H1 (cell line): ENCODE measurements around the gene DEXI. TPM values are rescaled to one million over a fixed set of nuclear protein-coding genes. Genes with fewer than 3 reads are reported as not detected.

Source experiments
- CTCF ChIA-PET: fragments of 300-600 bp; sonication (Branson Sonifier 250); formaldehyde crosslinking; loops from one replicate; lab custom pipeline; 2021; ENCODE audit not compliant: partially characterized antibody; lab: Charles Lee
- POLR2A ChIA-PET: fragments of 300-600 bp; sonication (Branson Sonifier 250); formaldehyde crosslinking; loops from one replicate; lab custom pipeline; 2021; ENCODE audit warnings: inconsistent platforms; ENCODE audit not compliant: partially characterized antibody; lab: Charles Lee
- DNase-seq, 2 experiments: peaks; one replicate each; pipeline versions ENCODE4 v3.0.0 to v3.0.0-alpha.2; 2010 to 2022; ENCODE audit warnings: low spot score in 2 of 2, low read depth in 1 of 2, mixed read lengths in 1 of 2
- FAIRE-seq: peaks from 2 replicates; lab custom pipeline; 2011; peaks lifted over from hg19 to GRCh38; lab: Jason Lieb, UNC
- H2AFZ ChIP-seq: 2 replicates; pipeline ENCODE4 v1.8.1; 2012; ENCODE audit warnings: low read length, inconsistent platforms
- H2AK5ac ChIP-seq: 2 replicates; pipeline ENCODE4 v1.6.1; 2013; ENCODE audit warnings: low read depth, low read length
- H2BK120ac ChIP-seq: replicated peaks from 2 replicates; pipeline ENCODE3; 2013; ENCODE audit warnings: low read depth, low read length, inconsistent platforms
- H2BK12ac ChIP-seq: 2 replicates; pipeline ENCODE4 v1.6.1; 2013; ENCODE audit warnings: low read depth, low read length
- H2BK15ac ChIP-seq: 2 replicates; pipeline ENCODE4 v1.6.1; 2013; ENCODE audit warnings: low read length
- H2BK20ac ChIP-seq: 2 replicates; pipeline ENCODE4 v1.6.1; 2013; ENCODE audit warnings: low read length
- H2BK5ac ChIP-seq: 2 replicates; pipeline ENCODE4 v1.6.1; 2013; ENCODE audit warnings: low read depth, low read length
- H3K14ac ChIP-seq: 2 replicates; pipeline ENCODE4 v1.6.1; 2013; ENCODE audit warnings: inconsistent platforms; ENCODE audit not compliant: insufficient read length
- H3K18ac ChIP-seq: 2 replicates; pipeline ENCODE4 v1.6.1; 2013; ENCODE audit warnings: low read length; ENCODE audit errors: extremely low read depth
- H3K23ac ChIP-seq: 2 replicates; pipeline ENCODE4 v1.6.1; 2013; ENCODE audit warnings: inconsistent platforms; ENCODE audit not compliant: insufficient read length
- H3K23me2 ChIP-seq: 2 replicates; pipeline ENCODE4 v1.6.1; 2013; ENCODE audit warnings: low read depth, low read length
- H3K27ac ChIP-seq: 2 replicates; pipeline ENCODE4 v1.6.1; 2011; ENCODE audit warnings: low read depth, low read length, inconsistent platforms
- H3K27me3 ChIP-seq, 4 experiments: replicated peaks in 1 of 4; 1 replicate in 1 of 4; 2 replicates in 3 of 4; pipeline versions ENCODE4 v1.6.1 to v1.8.1; 2011 to 2013; ENCODE audit warnings: low read length in 3 of 4, mild to moderate bottlenecking in 3 of 4, inconsistent platforms in 2 of 4, mixed read lengths in 2 of 4, moderate library complexity in 1 of 4; ENCODE audit not compliant: control insufficient read depth in 3 of 4, insufficient read depth in 3 of 4; ENCODE audit errors: extremely low read depth in 1 of 4
- H3K36me3 ChIP-seq, 4 experiments: 2 replicates each; pipeline versions ENCODE4 v1.6.1 to v1.8.1; 2011 to 2013; ENCODE audit warnings: mild to moderate bottlenecking in 4 of 4, low read length in 3 of 4, moderate library complexity in 2 of 4, control low read depth in 1 of 4, inconsistent platforms in 1 of 4; ENCODE audit not compliant: insufficient read depth in 4 of 4, control insufficient read depth in 2 of 4
- H3K4ac ChIP-seq: replicated peaks from 2 replicates; pipeline ENCODE3; 2013; ENCODE audit warnings: low read length, low read depth, mixed read lengths, inconsistent platforms; ENCODE audit not compliant: insufficient read length
- H3K4me1 ChIP-seq, 4 experiments: replicated peaks in 1 of 4; 1 replicate in 1 of 4; 2 replicates in 3 of 4; pipeline versions ENCODE4 v1.6.1 to v1.8.1; 2011 to 2013; ENCODE audit warnings: low read length in 3 of 4, inconsistent platforms in 2 of 4, mixed read lengths in 1 of 4; ENCODE audit not compliant: insufficient read depth in 4 of 4, control insufficient read depth in 3 of 4
- H3K4me2 ChIP-seq, 2 experiments: 2 replicates each; pipeline versions ENCODE4 v1.6.1 to v1.8.1; 2011 to 2013; ENCODE audit warnings: low read depth in 2 of 2, low read length in 2 of 2, control low read depth in 1 of 2, inconsistent platforms in 1 of 2, mild to moderate bottlenecking in 1 of 2; ENCODE audit not compliant: insufficient read depth in 1 of 2
- H3K4me3 ChIP-seq, 4 experiments: fragments of 200-600, 300-600 bp in 1 of 4; sonication (generic), shearing (Covaris generic), sonication (Bioruptor Twin) in 1 of 4; 2 replicates each; pipeline versions ENCODE4 v1.5.1 to v1.8.1; 2011 to 2016; ENCODE audit warnings: low read length in 4 of 4, low read depth in 3 of 4, control low read depth in 2 of 4, inconsistent platforms in 2 of 4, mild to moderate bottlenecking in 2 of 4, mixed read lengths in 1 of 4, moderate library complexity in 1 of 4; ENCODE audit not compliant: insufficient read depth in 2 of 4; ENCODE audit errors: extremely low read depth in 1 of 4
- H3K56ac ChIP-seq: replicated peaks from 2 replicates; pipeline ENCODE3; 2013; ENCODE audit warnings: low read depth, mild to moderate bottlenecking, mixed read lengths, low read length, inconsistent platforms; ENCODE audit not compliant: insufficient read length
- H3K79me1 ChIP-seq: 2 replicates; pipeline ENCODE4 v1.6.1; 2013; ENCODE audit warnings: low read depth, low read length, control low read depth
- H3K79me2 ChIP-seq, 2 experiments: 2 replicates each; pipeline versions ENCODE4 v1.6.1 to v1.8.1; 2012 to 2013; ENCODE audit warnings: low read length in 2 of 2, mild to moderate bottlenecking in 2 of 2, inconsistent platforms in 1 of 2; ENCODE audit not compliant: insufficient read depth in 2 of 2, control insufficient read depth in 1 of 2
- H3K9ac ChIP-seq, 4 experiments: replicated peaks in 1 of 4; 1 replicate in 1 of 4; 2 replicates in 3 of 4; pipeline versions ENCODE4 v1.6.1 to v1.8.1; 2011 to 2013; ENCODE audit warnings: low read depth in 3 of 4, low read length in 3 of 4, control low read depth in 2 of 4, mild to moderate bottlenecking in 2 of 4, moderate library complexity in 2 of 4, inconsistent platforms in 1 of 4; ENCODE audit errors: extremely low read depth in 1 of 4
- H3K9me3 ChIP-seq, 2 experiments: 2 replicates each; pipeline versions ENCODE4 v1.6.1 to v1.8.1; 2012 to 2013; ENCODE audit warnings: mild to moderate bottlenecking in 2 of 2, moderate library complexity in 2 of 2, control low read depth in 1 of 2, inconsistent platforms in 1 of 2, low read depth in 1 of 2, low read length in 1 of 2, mixed read lengths in 1 of 2; ENCODE audit not compliant: insufficient read depth in 2 of 2
- H4K20me1 ChIP-seq, 2 experiments: replicated peaks in 1 of 2; 2 replicates each; pipeline versions ENCODE3 to v1.8.1; 2011 to 2013; ENCODE audit warnings: inconsistent platforms in 2 of 2, low read length in 2 of 2, mild to moderate bottlenecking in 1 of 2; ENCODE audit not compliant: insufficient read depth in 2 of 2, control insufficient read depth in 1 of 2
- H4K5ac ChIP-seq: 2 replicates; pipeline ENCODE4 v1.6.1; 2013; ENCODE audit warnings: low read length, low read depth, mixed read lengths, inconsistent platforms; ENCODE audit not compliant: insufficient read length
- H4K8ac ChIP-seq: 2 replicates; pipeline ENCODE4 v1.8.0; 2013; ENCODE audit warnings: mild to moderate bottlenecking, moderate library complexity, low read length, inconsistent platforms; ENCODE audit not compliant: insufficient read depth; ENCODE audit errors: extremely low read depth
- H4K91ac ChIP-seq: replicated peaks from 2 replicates; pipeline ENCODE3; 2013; ENCODE audit warnings: low read length, mixed read lengths, inconsistent platforms; ENCODE audit not compliant: insufficient read length
- JUND ChIP-seq: IDR thresholded peaks from 2 replicates; pipeline ENCODE4 v1.6.1; 2011; ENCODE audit warnings: mild to moderate bottlenecking, improper control_type of control experiment, low read length
- KDM1A ChIP-seq: fragments of 200-600, 300-600 bp; sonication (generic); IDR thresholded peaks from 2 replicates; pipeline ENCODE4 v1.7.1; 2016; ENCODE audit warnings: mild to moderate bottlenecking, low read length, borderline replicate concordance
- KDM4A ChIP-seq: IDR thresholded peaks from one replicate; pipeline ENCODE4 v1.7.1; 2012; ENCODE audit warnings: low read depth, mild to moderate bottlenecking, moderate library complexity, low read length, inconsistent platforms; ENCODE audit not compliant: severe bottlenecking
- RAD21 ChIP-seq, 2 experiments: IDR thresholded peaks in 1 of 2; conservative IDR thresholded peaks in 1 of 2; 2 replicates each; pipeline ENCODE4 v1.6.1; 2011; ENCODE audit warnings: low read depth in 2 of 2, low read length in 2 of 2, improper control_type of control experiment in 1 of 2, inconsistent platforms in 1 of 2, mild to moderate bottlenecking in 1 of 2, moderate library complexity in 1 of 2
- SUZ12 ChIP-seq: fragments of 200-600 bp; sonication (generic); IDR thresholded peaks from 2 replicates; pipeline ENCODE4 v1.6.1; 2012; ENCODE audit warnings: mild to moderate bottlenecking, inconsistent platforms, low read length, moderate library complexity, mixed read lengths
- TAF7 ChIP-seq: optimal IDR thresholded peaks from 2 replicates; pipeline ENCODE3; 2011; ENCODE audit warnings: low read depth, mild to moderate bottlenecking, inconsistent platforms, low read length, moderate library complexity, borderline replicate concordance
- TCF12 ChIP-seq: IDR thresholded peaks from 2 replicates; pipeline ENCODE4 v1.6.1; 2011; ENCODE audit warnings: low read depth, mild to moderate bottlenecking, low read length
- TEAD4 ChIP-seq: IDR thresholded peaks from 2 replicates; pipeline ENCODE4 v1.6.1; 2012; ENCODE audit warnings: low read depth, low read length, inconsistent platforms, mixed read lengths
- USF2 ChIP-seq: IDR thresholded peaks from 2 replicates; pipeline ENCODE4 v1.6.1; 2011; ENCODE audit warnings: low read length, improper control_type of control experiment
- WGBS, 2 experiments: shearing (Covaris generic) in 1 of 2; methylation state at CpG; one replicate each; pipeline versions ENCODE4 v1.1.6 to v1.1.7; 2013 to 2015; ENCODE audit warnings: low lambda C conversion rate in 2 of 2, mixed read lengths in 2 of 2, inconsistent platforms in 1 of 2, low coverage in 1 of 2, missing lambda C conversion rate in 1 of 2; ENCODE audit not compliant: insufficient replicate concordance in 2 of 2, insufficient coverage in 1 of 2, insufficient read length in 1 of 2; ENCODE audit errors: extremely low coverage in 1 of 2, missing lambda C conversion rate in 1 of 2; 5-methylcytosine and 5-hydroxymethylcytosine counted together
- polyA plus RNA-seq, 7 experiments: library from polyadenylated mRNA; depleted of rRNA in 3 of 7; stranded (reverse) in 5 of 7; unstranded in 2 of 7; fragments of >200 nt in 5 of 7; fragments of 200-250 nt in 2 of 7; gene quantifications; 1 replicate in 5 of 7; 2 replicates in 1 of 7; 4 replicates in 1 of 7; pipeline versions ENCODE4 v1.2.1 to v1.2.3, GENCODE V29; 2011 to 2013; ENCODE audit warnings: missing spikeins in 2 of 7, mixed read lengths in 2 of 7
- total RNA-seq: library from RNA; stranded (reverse); fragmentation: NEBNext Ultra II Directional; extraction: Animal tissue kit (Norgen Biotek cat#: 25700); gene quantifications from 2 replicates; pipeline ENCODE4 v1.2.1, GENCODE V29; 2021

Gene DEXI
- total and polyA plus RNA-seq, 2 of the 8 experiments (the other 6 are each of a cell fraction or from before 2014, with no cell fraction given) = 39.5 to 47.3 TPM

DNA sequence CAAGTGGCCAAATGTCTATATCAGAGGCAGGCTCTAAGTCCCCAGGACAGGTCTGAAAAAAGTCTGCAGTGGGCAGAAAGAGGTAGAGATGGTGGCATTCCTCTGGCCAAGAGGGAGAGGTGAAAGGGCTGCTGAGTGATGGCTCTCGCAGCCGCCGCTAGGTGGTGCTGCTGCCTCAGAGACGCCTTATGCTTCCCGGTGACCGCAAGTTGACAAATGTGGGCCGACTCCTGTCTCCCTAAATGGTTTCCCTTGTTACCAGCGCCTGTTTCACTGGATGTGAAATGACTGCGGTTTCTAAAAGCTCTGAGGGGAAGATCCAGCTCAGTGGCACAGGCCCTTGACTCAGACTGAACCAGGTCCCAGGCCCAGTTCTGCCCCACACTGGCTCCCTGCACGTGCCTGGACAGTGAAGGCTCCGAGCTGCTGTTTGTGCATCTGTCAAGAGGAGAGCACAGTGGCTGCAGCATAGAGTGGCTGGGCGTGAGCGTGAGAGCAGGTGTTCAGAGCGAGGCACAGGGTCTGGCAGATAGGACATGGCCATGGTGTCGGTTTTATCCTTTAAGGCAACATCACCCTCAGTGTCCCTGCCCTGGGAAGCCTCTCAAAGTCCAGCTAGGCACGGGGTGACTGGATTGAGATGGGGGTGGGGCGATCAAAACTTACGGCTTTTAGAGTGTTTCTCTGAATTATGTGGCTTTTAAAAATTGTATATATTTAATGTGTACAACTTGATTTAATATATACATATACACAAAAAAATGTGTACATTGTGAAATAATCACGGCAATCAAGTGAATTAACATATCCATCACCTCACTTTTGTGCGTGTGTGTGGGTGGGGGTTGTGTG, 22.0 kb upstream of the DEXI start:
- Histone ChIP-seq H3K23ac (no peak overlapping the region), H2BK120ac (no peak overlapping the region), H3K56ac (no peak overlapping the region), H2BK20ac (no peak overlapping the region), H3K79me2 (no peaks in the 10 kb centered on the region), H4K91ac (no peak overlapping the region), H3K18ac (no peak overlapping the region), H2BK5ac (no peak overlapping the region), H3K79me1 (0 out of 2 replicates have a peak, but pooled peaks cover 2% of the 10 kb centered on the region), H3K4ac (no peak overlapping the region), H3K9ac (no peak overlapping the region), H2BK12ac (no peak overlapping the region), H3K23me2 (no peaks in the 10 kb centered on the region), H3K4me2 (no peak overlapping the region), H4K5ac (no peak overlapping the region), H2AK5ac (no peak overlapping the region), H3K4me3 (no peak overlapping the region), H3K9me3 (no peaks in the 10 kb centered on the region), H3K36me3 (peaks cover 0 to 10% (median 2%) of the 10 kb centered on the region in 4 experiments; a peak in 3 of 8 replicates), H4K8ac (no peak overlapping the region), H4K20me1 (peaks cover 0 to 2% of the 10 kb centered on the region in 2 experiments), H3K27me3 (no peaks in the 10 kb centered on the region), H2BK15ac (no peak overlapping the region), H3K27ac (no peak overlapping the region), H2AFZ (no peak overlapping the region), H3K14ac (no peak overlapping the region), H3K4me1 (peaks cover 0 to 4% (median 2%) of the 10 kb centered on the region in 4 experiments; a peak in 4 of 7 replicates)
- DNase-seq (peak in 1 of 2 experiments; percentile 89), FAIRE-seq (no peak)
- POLR2A ChIA-PET = interaction anchor here (0.6 to 2.8 kb wide), 4 partner anchors 11 to 511 kb away, joined by 3 to 11 read pairs (median 3); no protein-coding TSS in a partner anchor
- 56% methylated on average over 20 of the region's 20 CpGs; no CpG with 5 or more reads in 1 of the 2 experiments for WGBS, 2 experiments
- CTCF ChIA-PET = interaction anchor here (0.5 to 8.0 kb wide), 52 partner anchors 11 to 747 kb away, joined by 3 to 117 read pairs (median 4); partner anchors contain the start of gene SOCS1
- peak; percentile 92 to 94 for TF ChIP-seq RAD21 (IDR thresholded peaks at IDR 0.05 in 1 of 2, conservative IDR thresholded peaks at IDR 0.05 in 1 of 2; ENCODE audit: low read depth in 2 of 2, low read length in 2 of 2)
- TF ChIP-seq TEAD4 = no peak
- TF ChIP-seq SUZ12 = no peak
- TF ChIP-seq USF2 = no peak
- TF ChIP-seq TAF7 = no peak
- TF ChIP-seq JUND = 0 out of 2 replicates have a peak, but pooled peaks have one; percentile 42
- TF ChIP-seq KDM1A = no peak
- TF ChIP-seq KDM4A = no peak
- TF ChIP-seq TCF12 = 0 out of 2 replicates have a peak, but pooled peaks have one; percentile 3
